ENCODE results near the gene PARP4. TPM values are rescaled to one million over a fixed set of nuclear protein-coding genes. Genes with fewer than 3 reads are reported as not detected.
"Not testable (repeated sequence)": the region's sequence is repeated elsewhere in the genome, so short reads cannot be mapped to it uniquely, and the experiment has no call there.

Gene PARP4
- total and polyA plus RNA-seq, 8 donors, result 46.8 to 76.8 (median 54.2) TPM

DNA sequence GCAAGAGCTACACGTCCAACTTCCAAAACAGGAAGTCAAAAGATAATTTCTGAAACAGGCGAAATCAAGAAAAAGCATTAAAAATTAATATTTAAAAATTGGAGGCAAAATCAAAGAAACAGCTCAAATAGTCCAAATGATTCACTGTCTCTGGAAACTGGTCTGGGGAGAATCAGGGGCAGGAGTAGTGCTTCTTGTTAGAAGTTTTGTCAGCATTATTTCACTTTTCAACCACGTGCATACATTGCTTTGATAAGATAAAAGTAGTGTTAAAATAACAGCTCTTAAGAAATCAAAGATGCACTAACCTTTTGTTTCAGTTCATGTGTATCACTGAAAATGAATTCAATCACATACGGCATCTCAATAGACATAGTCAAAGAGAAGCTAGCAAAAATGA, 53.8 kb downstream of the PARP4 start:
- Histone ChIP-seq H3K36me3 (peaks cover 0 to 87% of the 10 kb centered on the region in 2 donors), H3K4me1 (no peaks in the 10 kb centered on the region), H3K27ac (no peak overlapping the region), H3K27me3 (no peaks in the 10 kb centered on the region), H3K4me3 (no peak overlapping the region), H3K9me3 (no peaks in the 10 kb centered on the region)
- DNase-seq, result no peak
- no peak for ATAC-seq
- TF ChIP-seq CTCF (IDR thresholded peaks at IDR 0.05), result no peak
- intact Hi-C loops (cut with DNase I), result no loop called here

DNA sequence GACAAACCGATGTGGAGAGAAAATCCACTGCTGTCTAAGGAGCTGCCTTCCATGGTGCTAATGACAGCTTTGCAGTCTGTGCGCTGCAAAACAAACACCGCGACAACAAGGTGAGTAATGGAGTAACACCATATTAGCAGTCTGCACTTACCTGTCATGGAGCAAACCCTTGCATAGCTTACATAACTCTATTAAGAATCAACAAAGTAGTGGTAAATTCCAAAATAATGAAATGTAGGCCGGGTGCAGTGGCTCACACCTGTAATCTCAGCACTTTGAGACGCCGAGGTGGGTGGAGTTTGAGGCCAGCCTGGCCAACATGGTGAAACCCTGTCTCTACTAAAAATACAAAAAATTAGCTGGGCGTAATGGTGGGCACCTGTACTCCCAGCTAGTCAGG, 56.2 kb downstream of the PARP4 start:
- H3K4me3 ChIP-seq, result no peak overlapping the region
- ATAC-seq, result no peak
- H3K9me3 ChIP-seq, result no peaks in the 10 kb centered on the region
- intact Hi-C loops (cut with DNase I), result no loop called here
- DNase-seq, result no peak
- H3K4me1 ChIP-seq, result no peaks in the 10 kb centered on the region
- no peak overlapping the region for H3K27ac ChIP-seq
- H3K27me3 ChIP-seq, result no peaks in the 10 kb centered on the region
- H3K36me3 ChIP-seq, result peaks cover 0 to 100% of the 10 kb centered on the region in 2 donors
- TF ChIP-seq CTCF (IDR thresholded peaks at IDR 0.05), result no peak

DNA sequence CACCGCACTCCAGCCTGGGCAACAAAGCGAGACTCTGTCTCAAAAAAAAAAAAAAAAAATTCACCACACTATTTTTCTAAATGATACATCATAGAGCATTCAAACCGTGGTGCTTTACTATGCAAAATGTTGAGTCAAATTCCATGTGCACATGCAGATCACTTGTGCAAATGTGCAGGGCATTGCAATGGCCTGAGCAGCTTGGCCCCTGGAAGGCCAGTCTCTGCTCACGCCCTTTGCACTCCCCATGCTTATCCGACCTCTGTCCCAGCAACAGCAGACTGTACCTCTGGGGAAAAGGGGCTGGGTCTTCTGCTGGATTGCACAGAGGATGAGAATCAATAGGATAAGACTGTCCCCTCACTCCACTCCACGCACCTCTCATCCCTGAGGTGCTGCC, 58.5 kb downstream of the PARP4 start:
- Histone ChIP-seq H3K27me3 (no peaks in the 10 kb centered on the region), H3K27ac (no peak overlapping the region), H3K36me3 (peaks cover 0 to 100% of the 10 kb centered on the region in 2 donors), H3K9me3 (no peaks in the 10 kb centered on the region), H3K4me1 (no peaks in the 10 kb centered on the region), H3K4me3 (no peak overlapping the region)
- ATAC-seq (no peak), DNase-seq (no peak)
- intact Hi-C loops (cut with DNase I), result no loop called here
- no peak for TF ChIP-seq CTCF (IDR thresholded peaks at IDR 0.05)

DNA sequence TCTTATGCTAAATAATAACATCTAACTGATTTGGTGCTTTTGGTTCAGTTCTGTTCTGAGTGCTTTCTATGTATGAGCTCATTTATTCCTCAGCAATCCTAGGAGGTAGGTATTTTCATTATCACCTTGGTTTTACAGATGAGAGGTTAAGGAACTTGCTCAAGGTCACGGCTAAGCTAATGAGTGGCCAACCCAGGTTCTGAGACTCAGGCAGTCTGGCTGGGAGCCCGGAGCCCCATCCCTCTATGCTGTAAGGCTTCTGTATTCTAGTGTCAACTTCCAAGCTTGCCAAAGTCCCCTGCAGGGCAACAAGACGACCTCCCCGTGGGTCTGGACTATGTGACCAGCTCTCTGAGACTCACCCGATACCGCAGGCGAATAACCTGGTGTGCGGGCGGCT, 60.5 kb downstream of the PARP4 start:
- H3K4me3 ChIP-seq, result no peak overlapping the region
- DNase-seq (no peak), ATAC-seq (no peak)
- no peak for TF ChIP-seq CTCF (IDR thresholded peaks at IDR 0.05)
- no peaks in the 10 kb centered on the region for H3K9me3 ChIP-seq
- no peaks in the 10 kb centered on the region for H3K4me1 ChIP-seq
- H3K27ac ChIP-seq, result no peak overlapping the region
- peaks cover 0 to 100% of the 10 kb centered on the region in 2 donors for H3K36me3 ChIP-seq
- intact Hi-C loops (cut with DNase I), result no loop called here
- no peaks in the 10 kb centered on the region for H3K27me3 ChIP-seq

- Histone ChIP-seq H3K4me3 (no peak overlapping the region), H3K36me3 (peaks cover 0 to 98% of the 10 kb centered on the region in 2 donors), H3K27me3 (no peaks in the 10 kb centered on the region), H3K4me1 (no peaks in the 10 kb centered on the region), H3K9me3 (no peaks in the 10 kb centered on the region), H3K27ac (no peak overlapping the region)
- DNase-seq (no peak), ATAC-seq (no peak)
- intact Hi-C loops (cut with DNase I), result no loop called here
- no peak for TF ChIP-seq CTCF (IDR thresholded peaks at IDR 0.05)
Observed at GRCh38 chr13:24450530-24450929, 62.0 kb downstream of the PARP4 start.

GRCh38 chr13:24444851-24445250, 67.7 kb downstream of the PARP4 start:
- peaks cover 0 to 95% of the 10 kb centered on the region in 2 donors for H3K36me3 ChIP-seq
- H3K4me3 ChIP-seq; H3K27me3 ChIP-seq; H3K27ac ChIP-seq; intact Hi-C loops (cut with DNase I); H3K9me3 ChIP-seq; H3K4me1 ChIP-seq; DNase-seq; ATAC-seq: not testable (repeated sequence)

Data from left lung (tissue), 10 donors.